ENCODE data around the gene ARIH2. TPM values are rescaled to one million over a fixed set of nuclear protein-coding genes. Genes with fewer than 3 reads are reported as not detected.
A peak's percentile ranks its signal among the peaks of the same experiment; 100 is the strongest.

Gene ARIH2
- total and polyA plus RNA-seq, 9 of the 15 experiments (the other 6 are each of a cell fraction or from before 2014, with no cell fraction given): 27.0 to 120 (median 108) TPM

- TF ChIP-seq, protein P1, sequence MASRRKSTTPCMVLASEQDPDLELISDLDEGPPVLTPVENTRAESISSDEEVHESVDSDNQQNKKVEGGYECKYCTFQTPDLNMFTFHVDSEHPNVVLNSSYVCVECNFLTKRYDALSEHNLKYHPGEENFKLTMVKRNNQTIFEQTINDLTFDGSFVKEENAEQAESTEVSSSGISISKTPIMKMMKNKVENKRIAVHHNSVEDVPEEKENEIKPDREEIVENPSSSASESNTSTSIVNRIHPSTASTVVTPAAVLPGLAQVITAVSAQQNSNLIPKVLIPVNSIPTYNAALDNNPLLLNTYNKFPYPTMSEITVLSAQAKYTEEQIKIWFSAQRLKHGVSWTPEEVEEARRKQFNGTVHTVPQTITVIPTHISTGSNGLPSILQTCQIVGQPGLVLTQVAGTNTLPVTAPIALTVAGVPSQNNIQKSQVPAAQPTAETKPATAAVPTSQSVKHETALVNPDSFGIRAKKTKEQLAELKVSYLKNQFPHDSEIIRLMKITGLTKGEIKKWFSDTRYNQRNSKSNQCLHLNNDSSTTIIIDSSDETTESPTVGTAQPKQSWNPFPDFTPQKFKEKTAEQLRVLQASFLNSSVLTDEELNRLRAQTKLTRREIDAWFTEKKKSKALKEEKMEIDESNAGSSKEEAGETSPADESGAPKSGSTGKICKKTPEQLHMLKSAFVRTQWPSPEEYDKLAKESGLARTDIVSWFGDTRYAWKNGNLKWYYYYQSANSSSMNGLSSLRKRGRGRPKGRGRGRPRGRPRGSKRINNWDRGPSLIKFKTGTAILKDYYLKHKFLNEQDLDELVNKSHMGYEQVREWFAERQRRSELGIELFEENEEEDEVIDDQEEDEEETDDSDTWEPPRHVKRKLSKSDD (conservative IDR thresholded peaks at IDR 0.05; ENCODE audit: low read length): no peak
- TF ChIP-seq ILK (tag; IDR thresholded peaks at IDR 0.05; ENCODE audit: borderline replicate concordance, low read depth) (no peak), CEBPG (CRISPR knock-in tag; IDR thresholded peaks at IDR 0.05) (0 out of 2 replicates have a peak, but pooled peaks have one; percentile 11), CEBPG (tag; conservative IDR thresholded peaks at IDR 0.05 in 1 of 2, IDR thresholded peaks at IDR 0.05 in 1 of 2) (no peak), HDAC2 (IDR thresholded peaks at IDR 0.05) (0 out of 2 replicates have a peak, but pooled peaks have one; percentile 61), NCOA1 (IDR thresholded peaks at IDR 0.05; ENCODE audit: low read depth) (no peak)
These were observed 20.0 kb upstream of the ARIH2 start, which contains the start of gene SLC25A20 (continued) for GRCh38 chr3:48898383-48899234.
